ENCODE results near the gene KCNN3.

- TF ChIP-seq CTCF (IDR thresholded peaks at IDR 0.05) = no peak
- no peak for TF ChIP-seq POLR2AphosphoS5 (IDR thresholded peaks at IDR 0.05)
These were observed 91.1 kb downstream of the KCNN3 start for GRCh38 chr1:154778944-154779343.
